ENCODE data around the gene GALNT2. TPM values are rescaled to one million over a fixed set of nuclear protein-coding genes. Genes with fewer than 3 reads are reported as not detected.

The GALNT2 gene
- total RNA-seq, 1 experiment from 2014 or later, result 36.3 TPM

- no peak for DNase-seq (ENCODE audit: low read depth)
- in situ Hi-C loops (cut with HindIII; ENCODE audit: low pct_unique_long_range_greater_than_20kb, low sequenced_read_pairs), result no loop called here
Observed at GRCh38 chr1:230265200-230266115, 198.4 kb downstream of the GALNT2 start.

- DNase-seq (ENCODE audit: low read depth), result no peak
- in situ Hi-C loops (cut with HindIII; ENCODE audit: low pct_unique_long_range_greater_than_20kb, low sequenced_read_pairs), result no loop called here
Observed at GRCh38 chr1:230266456-230266855, 199.4 kb downstream of the GALNT2 start.

- in situ Hi-C loops (cut with HindIII; ENCODE audit: low pct_unique_long_range_greater_than_20kb, low sequenced_read_pairs), result no loop called here
Observed at GRCh38 chr1:230267338-230268065, 200.5 kb downstream of the GALNT2 start.

GRCh38 chr1:230268371-230269170 is 201.5 kb downstream of the GALNT2 start:
- in situ Hi-C loops (cut with HindIII; ENCODE audit: low pct_unique_long_range_greater_than_20kb, low sequenced_read_pairs), result no loop called here
- DNase-seq (ENCODE audit: low read depth), result peak; percentile 66

More at GRCh38 chr1:230267338-230268065, 200.5 kb downstream of the GALNT2 start:
- no peak for DNase-seq (ENCODE audit: low read depth)

GRCh38 chr1:230270185-230270558 is 203.1 kb downstream of the GALNT2 start:
- in situ Hi-C loops (cut with HindIII; ENCODE audit: low pct_unique_long_range_greater_than_20kb, low sequenced_read_pairs), result no loop called here
- no peak for DNase-seq (ENCODE audit: low read depth)

- in situ Hi-C loops (cut with HindIII; ENCODE audit: low pct_unique_long_range_greater_than_20kb, low sequenced_read_pairs), result no loop called here
Observed at GRCh38 chr1:230270559-230271281, 203.7 kb downstream of the GALNT2 start.

GRCh38 chr1:230271300-230272035 is 204.4 kb downstream of the GALNT2 start:
- DNase-seq (ENCODE audit: low read depth), result no peak
- in situ Hi-C loops (cut with HindIII; ENCODE audit: low pct_unique_long_range_greater_than_20kb, low sequenced_read_pairs), result no loop called here

More at GRCh38 chr1:230270559-230271281, 203.7 kb downstream of the GALNT2 start:
- DNase-seq (ENCODE audit: low read depth), result no peak

- in situ Hi-C loops (cut with HindIII; ENCODE audit: low pct_unique_long_range_greater_than_20kb, low sequenced_read_pairs), result no loop called here
Observed at GRCh38 chr1:230272557-230272956, 205.5 kb downstream of the GALNT2 start.

GRCh38 chr1:230273141-230273710 is 206.2 kb downstream of the GALNT2 start:
- DNase-seq (ENCODE audit: low read depth), result no peak
- in situ Hi-C loops (cut with HindIII; ENCODE audit: low pct_unique_long_range_greater_than_20kb, low sequenced_read_pairs), result no loop called here

More at GRCh38 chr1:230272557-230272956, 205.5 kb downstream of the GALNT2 start:
- DNase-seq (ENCODE audit: low read depth), result no peak

GRCh38 chr1:230274254-230274653 is 207.2 kb downstream of the GALNT2 start:
- in situ Hi-C loops (cut with HindIII; ENCODE audit: low pct_unique_long_range_greater_than_20kb, low sequenced_read_pairs), result no loop called here
- no peak for DNase-seq (ENCODE audit: low read depth)

GRCh38 chr1:230276401-230276800 is 209.4 kb downstream of the GALNT2 start:
- in situ Hi-C loops (cut with HindIII; ENCODE audit: low pct_unique_long_range_greater_than_20kb, low sequenced_read_pairs), result no loop called here
- DNase-seq (ENCODE audit: low read depth), result no peak

- no peak for DNase-seq (ENCODE audit: low read depth)
- in situ Hi-C loops (cut with HindIII; ENCODE audit: low pct_unique_long_range_greater_than_20kb, low sequenced_read_pairs), result no loop called here
Observed at GRCh38 chr1:230277201-230278025, 210.4 kb downstream of the GALNT2 start.

- in situ Hi-C loops (cut with HindIII; ENCODE audit: low pct_unique_long_range_greater_than_20kb, low sequenced_read_pairs), result no loop called here
- no peak for DNase-seq (ENCODE audit: low read depth)
Observed at GRCh38 chr1:230278376-230278775, 211.3 kb downstream of the GALNT2 start.

GRCh38 chr1:230278871-230279582 is 212.0 kb downstream of the GALNT2 start:
- in situ Hi-C loops (cut with HindIII; ENCODE audit: low pct_unique_long_range_greater_than_20kb, low sequenced_read_pairs), result no loop called here
- DNase-seq (ENCODE audit: low read depth), result no peak

GRCh38 chr1:230279583-230279945 is 212.5 kb downstream of the GALNT2 start:
- in situ Hi-C loops (cut with HindIII; ENCODE audit: low pct_unique_long_range_greater_than_20kb, low sequenced_read_pairs), result no loop called here
- no peak for DNase-seq (ENCODE audit: low read depth)

Measured in Caki2 (cell line).